Ovary (tissue), 3 donors: ENCODE results near the gene ADAT3.

Source experiments
- CTCF ChIP-seq, 3 donors: fragments of 450-650 bp in 2 of 3; fragments of 200-600 bp in 1 of 3; IDR thresholded peaks; one replicate each; pipeline versions ENCODE4 v1.5.1 to v1.8.0; 2016 to 2022; ENCODE audit warnings: antibody characterized with exemption in 3 of 3, mild to moderate bottlenecking in 1 of 3
- EP300 ChIP-seq: sonication (generic); formaldehyde crosslinking; IDR thresholded peaks from one replicate; pipeline ENCODE4 v1.6.1; 2017; ENCODE audit warnings: antibody characterized with exemption
- POLR2A ChIP-seq: fragments of 450-650 bp; IDR thresholded peaks from one replicate; pipeline ENCODE4 v1.6.1; 2017; ENCODE audit warnings: antibody characterized with exemption, mild to moderate bottlenecking, moderate library complexity
- donor health status: DM: no; HTN: no; CAD: no.

GRCh38 chr19:1943661-1944087 is 38.5 kb downstream of the ADAT3 start:
- TF ChIP-seq CTCF (IDR thresholded peaks at IDR 0.05) (no peak), POLR2A (no peak), EP300 (no peak)
